OCI-LY3 (cell line): ENCODE measurements around the gene RFX7.

Experiments
- EZH2phosphoT487 ChIP-seq: fragments of 200-600 bp; shearing (Covaris generic); IDR thresholded peaks from 2 replicates; pipeline ENCODE4 v1.6.1; 2018; ENCODE audit warnings: antibody characterized with exemption, mixed run types, low read depth
- TF ChIP-seq, protein P1 (sequence below): fragments of 200-600, 300-600 bp; sonication (generic); IDR thresholded peaks from 2 replicates; pipeline ENCODE4 v1.5.1; 2014; ENCODE audit warnings: antibody characterized with exemption, low read length, low read depth

DNA sequence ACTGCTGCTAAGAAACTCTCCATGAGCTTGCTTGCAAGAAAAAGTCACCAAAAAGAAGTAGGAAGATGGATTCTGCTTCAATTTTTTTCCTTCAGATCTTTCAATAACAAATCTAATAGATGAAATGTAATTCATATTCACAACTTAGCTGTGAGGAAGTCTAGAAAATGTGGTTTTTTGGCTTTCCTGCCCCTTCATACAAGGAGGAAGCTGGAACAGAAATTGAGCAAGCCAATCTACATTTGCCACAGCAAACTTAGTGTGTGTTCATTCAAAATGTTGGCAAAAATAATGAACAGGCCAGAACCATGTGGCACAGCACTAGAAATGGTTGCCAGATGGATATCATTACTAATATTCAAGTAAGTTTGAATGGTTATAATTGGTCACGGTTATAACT is 157.1 kb downstream of the RFX7 start:
- TF ChIP-seq, protein P1, sequence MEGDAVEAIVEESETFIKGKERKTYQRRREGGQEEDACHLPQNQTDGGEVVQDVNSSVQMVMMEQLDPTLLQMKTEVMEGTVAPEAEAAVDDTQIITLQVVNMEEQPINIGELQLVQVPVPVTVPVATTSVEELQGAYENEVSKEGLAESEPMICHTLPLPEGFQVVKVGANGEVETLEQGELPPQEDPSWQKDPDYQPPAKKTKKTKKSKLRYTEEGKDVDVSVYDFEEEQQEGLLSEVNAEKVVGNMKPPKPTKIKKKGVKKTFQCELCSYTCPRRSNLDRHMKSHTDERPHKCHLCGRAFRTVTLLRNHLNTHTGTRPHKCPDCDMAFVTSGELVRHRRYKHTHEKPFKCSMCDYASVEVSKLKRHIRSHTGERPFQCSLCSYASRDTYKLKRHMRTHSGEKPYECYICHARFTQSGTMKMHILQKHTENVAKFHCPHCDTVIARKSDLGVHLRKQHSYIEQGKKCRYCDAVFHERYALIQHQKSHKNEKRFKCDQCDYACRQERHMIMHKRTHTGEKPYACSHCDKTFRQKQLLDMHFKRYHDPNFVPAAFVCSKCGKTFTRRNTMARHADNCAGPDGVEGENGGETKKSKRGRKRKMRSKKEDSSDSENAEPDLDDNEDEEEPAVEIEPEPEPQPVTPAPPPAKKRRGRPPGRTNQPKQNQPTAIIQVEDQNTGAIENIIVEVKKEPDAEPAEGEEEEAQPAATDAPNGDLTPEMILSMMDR = no peak
- TF ChIP-seq EZH2phosphoT487 = no peak
